Skin of body (tissue), 2 donors: ENCODE results near the gene TXNL1. TPM values are rescaled to one million over a fixed set of nuclear protein-coding genes. Genes with fewer than 3 reads are reported as not detected.
"Not testable (repeated sequence)": the region's sequence is repeated elsewhere in the genome, so short reads cannot be mapped to it uniquely, and the experiment has no call there.

Source experiments
- DNase-seq: peaks from one replicate; lab custom pipeline; 2025; lab: John Stamatoyannopoulos, UW
- total RNA-seq: library from RNA; depleted of rRNA; stranded (reverse); fragments of >200 nt; gene quantifications from one replicate; pipeline ENCODE4 v1.2.3, GENCODE V29; 2014

The TXNL1 gene
- 28.6 TPM for total RNA-seq

GRCh38 chr18:56638232-56639103 is at the start of gene TXNL1:
TXNL1 (minus strand) TSS chr18:56638592; CDS start chr18:56638440, 152 bp downstream.
- peak; percentile 99 for DNase-seq

- no peak for DNase-seq
Observed at GRCh38 chr18:56684277-56684676, 45.9 kb upstream of the TXNL1 start.

GRCh38 chr18:56678836-56679565 is 40.6 kb upstream of the TXNL1 start:
- DNase-seq: no peak

- DNase-seq: no peak
Observed at GRCh38 chr18:56676639-56677038, 38.2 kb upstream of the TXNL1 start.

GRCh38 chr18:56672981-56673380 is 34.6 kb upstream of the TXNL1 start:
- no peak for DNase-seq

- DNase-seq: no peak
Observed at GRCh38 chr18:56672391-56672790, 34.0 kb upstream of the TXNL1 start.

GRCh38 chr18:56662902-56663301 is 24.5 kb upstream of the TXNL1 start:
- no peak for DNase-seq

GRCh38 chr18:56662502-56662901 is 24.1 kb upstream of the TXNL1 start:
- DNase-seq: no peak

- DNase-seq: no peak
Observed at GRCh38 chr18:56662063-56662408, 23.6 kb upstream of the TXNL1 start.

- no peak for DNase-seq
Observed at GRCh38 chr18:56661360-56662062, 23.1 kb upstream of the TXNL1 start.

GRCh38 chr18:56660655-56661054 is 22.3 kb upstream of the TXNL1 start:
- no peak for DNase-seq

- DNase-seq: no peak
Observed at GRCh38 chr18:56659111-56659510, 20.7 kb upstream of the TXNL1 start.

- no peak for DNase-seq
Observed at GRCh38 chr18:56658261-56658660, 19.9 kb upstream of the TXNL1 start.

GRCh38 chr18:56654280-56654679 is 15.9 kb upstream of the TXNL1 start:
- DNase-seq: not testable (repeated sequence)

GRCh38 chr18:56652802-56653201 is 14.4 kb upstream of the TXNL1 start:
- no peak for DNase-seq

GRCh38 chr18:56651771-56652092 is 13.3 kb upstream of the TXNL1 start:
- DNase-seq: no peak

- DNase-seq: peak; percentile 95
Observed at GRCh38 chr18:56650944-56651770, 12.8 kb upstream of the TXNL1 start, which contains the start of gene WDR7. WDR7 (plus strand) TSS chr18:56651359; CDS start chr18:56672516, 21,157 bp downstream.

- DNase-seq: no peak
Observed at GRCh38 chr18:56649996-56650395, 11.6 kb upstream of the TXNL1 start.

- no peak for DNase-seq
Observed at GRCh38 chr18:56647951-56648893, 9.8 kb upstream of the TXNL1 start.

- DNase-seq: no peak
Observed at GRCh38 chr18:56647071-56647470, 8.7 kb upstream of the TXNL1 start.
